Measurements from ENCODE around the gene PPP1R13B. TPM values are rescaled to one million over a fixed set of nuclear protein-coding genes. Genes with fewer than 3 reads are reported as not detected.
A peak's percentile ranks its signal among the peaks of the same experiment; 100 is the strongest.

Gene PPP1R13B
- total RNA-seq, 4 donors from 2014 or later, result 19.9 to 25.2 (median 23.6) TPM

GRCh38 chr14:103870891-103871595 lies 23.7 kb upstream of the PPP1R13B start:
- TF ChIP-seq, protein P1, sequence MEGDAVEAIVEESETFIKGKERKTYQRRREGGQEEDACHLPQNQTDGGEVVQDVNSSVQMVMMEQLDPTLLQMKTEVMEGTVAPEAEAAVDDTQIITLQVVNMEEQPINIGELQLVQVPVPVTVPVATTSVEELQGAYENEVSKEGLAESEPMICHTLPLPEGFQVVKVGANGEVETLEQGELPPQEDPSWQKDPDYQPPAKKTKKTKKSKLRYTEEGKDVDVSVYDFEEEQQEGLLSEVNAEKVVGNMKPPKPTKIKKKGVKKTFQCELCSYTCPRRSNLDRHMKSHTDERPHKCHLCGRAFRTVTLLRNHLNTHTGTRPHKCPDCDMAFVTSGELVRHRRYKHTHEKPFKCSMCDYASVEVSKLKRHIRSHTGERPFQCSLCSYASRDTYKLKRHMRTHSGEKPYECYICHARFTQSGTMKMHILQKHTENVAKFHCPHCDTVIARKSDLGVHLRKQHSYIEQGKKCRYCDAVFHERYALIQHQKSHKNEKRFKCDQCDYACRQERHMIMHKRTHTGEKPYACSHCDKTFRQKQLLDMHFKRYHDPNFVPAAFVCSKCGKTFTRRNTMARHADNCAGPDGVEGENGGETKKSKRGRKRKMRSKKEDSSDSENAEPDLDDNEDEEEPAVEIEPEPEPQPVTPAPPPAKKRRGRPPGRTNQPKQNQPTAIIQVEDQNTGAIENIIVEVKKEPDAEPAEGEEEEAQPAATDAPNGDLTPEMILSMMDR (IDR thresholded peaks at IDR 0.05), result no peak
- no peak for TF ChIP-seq EP300 (IDR thresholded peaks at IDR 0.05)
- no peak for TF ChIP-seq POLR2AphosphoS5 (IDR thresholded peaks at IDR 0.05)
- no peak for TF ChIP-seq POLR2A (IDR thresholded peaks at IDR 0.05; ENCODE audit: low read depth)
- Histone ChIP-seq H3K27me3 (peaks cover 0 to 6% (median 0%) of the 10 kb centered on the region in 4 donors), H3K36me3 (no peaks in the 10 kb centered on the region), H3K27ac (replicated peaks in 1 of 4) (no peak overlapping the region), H3K4me3 (no peak overlapping the region), H3K9me3 (no peaks in the 10 kb centered on the region), H3K4me1 (peaks cover 26 to 37% (median 29%) of the 10 kb centered on the region in 4 donors)
- no peak for DNase-seq (ENCODE audit: extremely low spot score)
- intact Hi-C loops (cut with DNase I), result no loop called here
- WGBS, result 97% methylated on average over 7 of the region's 8 CpGs

DNA sequence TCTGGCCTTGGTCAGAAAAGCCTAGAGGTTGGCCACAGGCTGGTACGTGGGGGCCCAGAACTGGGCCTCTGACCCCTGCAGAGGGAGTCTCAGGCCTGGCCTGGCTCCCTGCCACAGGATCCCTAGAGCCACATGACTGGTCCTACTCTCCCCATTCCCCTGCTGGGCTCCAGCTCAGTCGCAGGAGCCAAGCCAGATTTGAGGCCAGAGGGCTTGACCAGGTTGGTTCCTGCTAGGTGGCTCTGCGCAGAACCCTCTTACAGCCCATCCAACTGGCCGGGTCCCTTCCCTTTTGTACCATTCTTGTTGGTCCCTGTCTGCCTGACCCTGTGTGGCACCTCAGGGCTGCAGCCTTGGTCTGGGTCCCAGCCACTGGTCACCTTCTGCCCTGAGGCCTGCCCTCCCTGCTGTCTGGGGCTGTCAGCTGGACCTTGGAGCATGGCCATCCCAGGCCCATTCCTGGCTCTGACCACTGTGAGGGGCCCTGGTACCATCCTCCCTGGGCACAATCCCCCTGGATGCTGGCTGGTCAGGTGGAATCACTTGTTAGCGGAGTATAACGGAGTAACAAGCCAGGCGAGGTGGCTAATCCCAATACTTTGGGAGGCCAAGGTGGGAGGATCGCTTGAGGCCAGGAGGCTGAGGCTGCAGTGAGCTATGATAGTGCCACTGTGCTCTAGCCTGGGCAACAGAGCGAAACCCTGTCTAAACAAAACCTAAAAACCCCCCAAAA lies 22.9 kb upstream of the PPP1R13B start:
- peaks cover 0 to 6% (median 0%) of the 10 kb centered on the region in 4 donors for H3K27me3 ChIP-seq
- no peaks in the 10 kb centered on the region for H3K9me3 ChIP-seq
- H3K27ac ChIP-seq (replicated peaks in 1 of 4), result no peak overlapping the region
- no peaks in the 10 kb centered on the region for H3K36me3 ChIP-seq
- peaks cover 26 to 37% (median 29%) of the 10 kb centered on the region in 4 donors for H3K4me1 ChIP-seq
- no peak overlapping the region for H3K4me3 ChIP-seq
- TF ChIP-seq, protein P1 (IDR thresholded peaks at IDR 0.05), result no peak
- TF ChIP-seq POLR2AphosphoS5 (IDR thresholded peaks at IDR 0.05) (no peak), POLR2A (IDR thresholded peaks at IDR 0.05; ENCODE audit: low read depth) (no peak), EP300 (IDR thresholded peaks at IDR 0.05) (no peak)
- WGBS, result 98% methylated on average over 8 of the region's 9 CpGs
- intact Hi-C loops (cut with DNase I), result no loop called here
- no peak for DNase-seq (ENCODE audit: extremely low spot score)

DNA sequence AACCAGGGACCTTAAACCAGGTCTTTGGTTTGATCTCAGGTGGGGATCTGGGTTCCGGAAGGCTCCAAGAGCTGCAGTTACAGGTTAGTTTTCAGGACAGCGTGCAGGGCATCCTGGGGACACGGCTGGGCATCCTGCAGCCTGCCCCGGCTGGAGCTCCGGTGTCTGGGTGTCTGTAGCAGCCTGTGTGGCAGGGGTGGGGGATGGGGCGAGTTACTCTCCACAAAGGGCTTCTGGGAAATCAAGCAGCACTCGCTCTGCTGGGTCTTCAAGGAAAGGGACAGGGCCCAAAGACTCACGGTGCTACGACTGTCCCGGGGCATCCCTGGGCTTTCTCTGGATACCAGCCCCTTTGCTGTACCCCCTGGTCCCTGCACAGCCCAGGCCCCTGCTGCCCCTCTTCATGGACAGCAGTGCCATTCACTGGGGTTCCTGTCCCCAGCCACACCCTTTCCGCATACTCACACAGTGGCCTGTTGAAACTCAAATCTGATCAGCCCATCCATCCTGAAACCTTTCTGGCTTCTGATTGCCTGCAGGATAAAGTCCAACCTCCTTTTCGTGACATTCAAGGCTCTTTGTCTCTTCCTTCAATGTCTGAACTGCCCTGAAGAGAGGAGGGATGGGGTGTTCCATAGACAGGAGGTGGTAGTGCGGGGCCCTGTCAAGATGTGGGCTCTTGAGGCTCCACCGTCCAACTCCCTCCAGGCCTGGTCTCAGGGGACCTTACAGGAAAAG lies 22.2 kb upstream of the PPP1R13B start:
- H3K27me3 ChIP-seq, result peaks cover 0 to 6% (median 0%) of the 10 kb centered on the region in 4 donors
- H3K9me3 ChIP-seq, result no peaks in the 10 kb centered on the region
- intact Hi-C loops (cut with DNase I), result no loop called here
- DNase-seq (ENCODE audit: extremely low spot score), result no peak
- no peaks in the 10 kb centered on the region for H3K36me3 ChIP-seq
- 90% methylated on average over 11 of the region's 14 CpGs for WGBS
- no peak overlapping the region for H3K4me3 ChIP-seq
- H3K27ac ChIP-seq (replicated peaks in 1 of 4), result no peak overlapping the region
- peaks cover 26 to 40% (median 29%) of the 10 kb centered on the region in 4 donors for H3K4me1 ChIP-seq
- TF ChIP-seq, protein P1 (IDR thresholded peaks at IDR 0.05), result no peak
- TF ChIP-seq POLR2A (IDR thresholded peaks at IDR 0.05; ENCODE audit: low read depth), result no peak
- no peak for TF ChIP-seq POLR2AphosphoS5 (IDR thresholded peaks at IDR 0.05)
- no peak for TF ChIP-seq EP300 (IDR thresholded peaks at IDR 0.05)

- 93% methylated on average over 9 of the region's 10 CpGs for WGBS
- Histone ChIP-seq H3K27ac (replicated peaks in 1 of 4) (peak overlapping the region in 1 of 4 donors; percentile 48), H3K36me3 (no peaks in the 10 kb centered on the region), H3K4me1 (peaks cover 26 to 44% (median 29%) of the 10 kb centered on the region in 4 donors), H3K27me3 (peaks cover 0 to 6% (median 0%) of the 10 kb centered on the region in 4 donors), H3K9me3 (no peaks in the 10 kb centered on the region), H3K4me3 (no peak overlapping the region)
- TF ChIP-seq, protein P1 (IDR thresholded peaks at IDR 0.05), result no peak
- TF ChIP-seq EP300 (IDR thresholded peaks at IDR 0.05) (no peak), POLR2AphosphoS5 (IDR thresholded peaks at IDR 0.05) (no peak), POLR2A (IDR thresholded peaks at IDR 0.05; ENCODE audit: low read depth) (no peak)
- DNase-seq (ENCODE audit: extremely low spot score), result no peak
- intact Hi-C loops (cut with DNase I), result no loop called here
Measured at GRCh38 chr14:103868242-103868897, 21.0 kb upstream of the PPP1R13B start.
